CD4-positive, alpha-beta T cell treated with Interferon gamma for 1 hour (primary cell): ENCODE results near the gene ABHD3.
"Not testable (repeated sequence)": the region's sequence is repeated elsewhere in the genome, so short reads cannot be mapped to it uniquely, and the experiment has no call there.

ENCODE experiments used
- DNase-seq: peaks from one replicate; pipeline ENCODE4 v3.0.0-alpha.2; 2020

Gene ABHD3

DNA sequence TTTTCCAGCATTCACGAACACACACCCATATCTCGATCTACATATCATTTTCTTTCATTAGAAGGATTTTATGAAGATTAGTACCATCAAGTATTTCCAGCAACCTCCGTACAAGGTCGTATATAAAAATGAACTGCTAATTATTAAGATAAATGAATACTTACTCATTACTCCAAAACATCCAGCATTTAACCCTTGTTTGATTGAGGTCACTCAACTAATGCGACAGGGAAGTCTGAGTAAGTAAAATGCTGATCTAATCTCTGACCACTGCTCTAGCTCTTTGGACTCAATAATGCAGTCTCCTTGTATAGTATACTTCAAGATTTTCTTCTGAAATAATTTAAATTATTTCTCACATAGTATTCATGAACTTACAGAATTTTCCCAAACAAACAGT lies 2.0 kb downstream of the ABHD3 start:
- DNase-seq, result no peak

DNA sequence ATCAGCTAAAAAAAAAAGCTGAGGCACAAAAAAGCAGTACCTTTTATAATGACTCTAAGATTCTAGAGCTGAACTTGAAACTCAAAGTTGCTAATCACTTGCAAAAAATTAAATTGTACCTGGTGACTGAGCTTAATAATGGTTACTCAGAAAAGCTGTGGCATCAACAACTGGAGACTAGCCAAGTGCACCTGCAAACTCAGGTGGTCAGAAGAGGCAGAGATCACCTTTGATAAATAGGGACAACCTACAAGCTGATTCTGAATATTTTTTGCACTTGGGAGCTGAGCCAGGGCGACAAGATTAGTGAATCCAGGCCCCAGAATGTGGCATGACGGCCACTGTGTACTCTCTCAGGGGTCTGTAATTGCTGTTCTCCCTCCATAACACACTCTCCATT lies 3.0 kb downstream of the ABHD3 start:
- no peak for DNase-seq

DNA sequence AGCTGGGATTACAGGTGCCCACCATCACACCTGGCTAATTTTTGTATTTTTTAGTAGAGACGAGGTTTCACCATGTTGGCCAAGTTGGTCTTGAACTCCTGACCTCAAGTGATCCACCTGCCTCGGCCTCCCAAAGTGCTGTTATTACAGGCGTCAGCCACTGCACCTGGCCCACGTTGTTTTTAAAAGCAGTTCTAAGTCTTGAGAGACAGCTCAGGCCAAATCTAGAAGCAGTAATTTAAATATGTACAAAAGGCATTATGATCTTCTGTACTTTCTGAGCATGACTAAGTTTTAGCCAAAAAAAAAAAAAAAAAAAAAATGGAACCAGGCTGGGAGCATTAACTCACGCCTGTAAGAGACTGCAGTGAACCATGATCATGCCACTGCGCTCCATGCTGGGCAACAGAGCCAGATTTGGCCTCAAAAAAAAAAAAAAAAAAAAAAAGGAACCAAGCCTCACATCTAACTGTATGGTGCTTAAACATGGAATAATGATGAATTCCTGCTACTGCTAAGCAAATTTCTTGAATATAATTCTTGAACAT lies 4.0 kb downstream of the ABHD3 start:
- no peak for DNase-seq

GRCh38 chr18:21693322-21693721 lies 11.3 kb downstream of the ABHD3 start:
- no peak for DNase-seq

DNA sequence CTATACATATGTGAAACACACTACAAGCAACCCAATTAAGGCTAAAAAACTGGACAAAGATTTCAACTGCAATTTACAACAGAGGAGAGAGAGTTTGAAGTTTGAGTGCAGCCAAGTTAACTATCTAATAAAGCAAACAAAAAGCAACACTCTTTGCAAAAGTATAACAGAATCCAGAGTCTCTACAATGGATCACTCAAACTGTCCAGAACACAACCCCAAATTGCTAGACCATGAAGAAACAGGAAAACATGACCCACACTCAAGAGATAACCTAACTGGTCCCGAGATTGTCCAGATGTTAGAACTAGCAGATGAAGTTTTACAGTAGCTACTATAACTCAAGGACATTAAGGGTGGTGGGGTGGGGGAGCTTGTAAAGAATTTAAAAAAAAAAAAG lies 14.8 kb downstream of the ABHD3 start:
- no peak for DNase-seq

DNA sequence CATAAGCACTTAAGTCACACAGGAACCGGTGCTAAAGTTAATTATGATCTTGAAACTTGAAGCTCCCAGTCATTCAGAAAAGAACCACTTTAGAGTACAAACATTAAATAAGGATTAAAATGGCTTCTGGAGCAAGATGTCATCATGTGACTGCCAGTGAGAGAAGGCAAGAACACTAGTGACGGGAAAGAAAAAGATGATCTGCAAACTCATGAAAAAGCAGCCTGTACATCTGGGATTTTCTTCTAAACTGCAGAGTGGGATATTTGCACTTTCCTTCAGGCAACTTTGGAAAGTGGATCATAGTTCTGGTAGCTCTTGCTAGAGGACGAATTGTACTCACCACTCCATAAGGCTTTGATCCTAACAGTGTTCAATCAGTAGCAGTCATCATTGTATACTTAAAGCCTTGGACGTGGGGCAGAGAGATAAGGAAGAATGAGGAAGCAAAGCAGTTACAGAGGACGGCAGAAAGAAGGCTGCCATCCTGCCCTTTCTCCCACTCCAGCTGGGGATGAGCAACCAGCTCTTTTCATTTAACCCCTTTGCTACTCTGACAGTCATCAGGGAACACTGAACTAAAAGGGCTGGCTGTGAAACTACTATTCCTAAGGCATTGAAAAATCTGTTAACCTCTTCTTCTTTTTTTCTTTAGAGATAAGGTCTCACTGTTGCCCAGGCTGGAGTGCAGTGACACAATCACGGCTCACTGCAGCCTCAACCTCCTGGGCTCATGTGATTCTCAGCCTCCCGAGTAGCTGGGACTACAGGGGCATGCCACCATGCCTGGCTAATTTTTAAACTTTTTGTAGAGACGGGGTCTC lies 18.1 kb downstream of the ABHD3 start:
- no peak for DNase-seq

DNA sequence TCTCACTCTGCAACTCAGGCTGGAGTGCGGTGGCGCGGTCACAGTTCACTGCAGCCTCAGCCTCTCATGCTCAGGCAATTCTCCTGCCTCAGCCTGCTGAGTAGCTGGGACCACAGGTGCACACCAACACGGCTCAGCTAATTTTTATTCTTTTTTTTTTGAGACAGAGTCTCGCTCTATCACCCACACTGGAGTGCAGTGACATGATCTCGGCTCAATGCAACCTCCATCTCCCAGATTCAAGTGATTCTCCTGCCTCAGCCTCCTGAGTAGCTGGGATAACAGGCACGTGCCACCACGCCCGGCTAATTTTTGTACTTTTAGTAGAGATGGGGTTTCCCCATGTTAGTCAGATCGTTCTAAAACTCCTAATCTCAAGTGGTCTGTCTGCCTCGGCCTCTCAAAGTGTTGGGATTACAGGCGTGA lies 19.0 kb downstream of the ABHD3 start:
- DNase-seq, result not testable (repeated sequence)

- DNase-seq, result no peak
Measured at GRCh38 chr18:21684731-21685130, 19.8 kb downstream of the ABHD3 start.

DNA sequence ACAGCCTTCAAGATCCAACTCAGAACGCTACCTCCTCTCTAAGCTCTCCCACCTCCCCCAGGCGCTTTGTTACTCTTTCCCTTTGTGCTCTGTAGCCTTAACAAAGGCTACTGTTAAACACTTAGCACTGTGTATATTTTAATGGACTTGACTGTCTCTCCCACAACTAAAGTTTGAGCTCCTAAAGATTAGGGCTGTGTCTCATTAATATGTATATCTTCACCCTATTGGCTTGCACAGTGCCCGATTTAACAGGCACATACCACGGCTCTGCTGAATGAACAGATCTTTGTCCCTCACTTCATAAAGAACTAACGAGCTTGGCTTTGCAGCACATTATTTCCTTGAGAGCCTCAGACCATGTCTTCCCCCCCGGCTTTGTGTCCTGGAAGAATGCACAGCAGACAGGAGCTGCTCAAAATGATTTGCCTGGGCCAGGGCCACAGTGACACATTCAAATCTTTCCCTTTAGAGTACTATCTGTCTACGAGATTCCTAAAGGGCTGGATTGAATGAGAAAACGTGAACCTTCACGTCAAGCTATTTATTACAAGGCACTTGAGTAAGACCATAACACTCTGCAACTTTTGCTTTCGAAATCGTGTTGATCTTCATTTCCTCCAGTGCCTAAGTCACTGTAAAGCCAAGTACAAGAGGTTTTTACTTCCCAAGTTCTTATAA lies 22.1 kb downstream of the ABHD3 start:
- no peak for DNase-seq

GRCh38 chr18:21680161-21680560 lies 24.4 kb downstream of the ABHD3 start:
- DNase-seq, result no peak

DNA sequence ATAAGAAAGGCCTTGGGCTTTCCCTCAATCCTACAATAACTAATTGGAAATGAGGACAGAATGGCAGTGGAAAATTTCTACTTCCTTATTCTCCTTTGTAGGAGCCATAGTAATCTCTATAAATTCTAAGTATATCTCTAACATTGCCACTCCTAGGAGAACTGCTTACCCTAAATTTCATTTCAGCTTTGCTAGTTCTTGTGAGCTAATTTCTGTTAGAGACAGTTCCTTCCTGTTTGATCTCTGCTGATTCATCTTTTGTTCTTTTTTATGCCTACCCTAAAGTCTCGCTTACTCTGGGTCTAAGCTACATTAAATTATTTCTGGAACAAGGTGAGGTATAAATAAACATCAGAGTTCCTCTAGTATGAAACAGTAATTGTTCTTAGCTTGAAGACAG lies 25.7 kb downstream of the ABHD3 start:
- no peak for DNase-seq

GRCh38 chr18:21675354-21675753 lies 29.2 kb downstream of the ABHD3 start:
- not testable (repeated sequence) for DNase-seq

- DNase-seq, result no peak
Measured at GRCh38 chr18:21672521-21673267, 31.9 kb downstream of the ABHD3 start.

DNA sequence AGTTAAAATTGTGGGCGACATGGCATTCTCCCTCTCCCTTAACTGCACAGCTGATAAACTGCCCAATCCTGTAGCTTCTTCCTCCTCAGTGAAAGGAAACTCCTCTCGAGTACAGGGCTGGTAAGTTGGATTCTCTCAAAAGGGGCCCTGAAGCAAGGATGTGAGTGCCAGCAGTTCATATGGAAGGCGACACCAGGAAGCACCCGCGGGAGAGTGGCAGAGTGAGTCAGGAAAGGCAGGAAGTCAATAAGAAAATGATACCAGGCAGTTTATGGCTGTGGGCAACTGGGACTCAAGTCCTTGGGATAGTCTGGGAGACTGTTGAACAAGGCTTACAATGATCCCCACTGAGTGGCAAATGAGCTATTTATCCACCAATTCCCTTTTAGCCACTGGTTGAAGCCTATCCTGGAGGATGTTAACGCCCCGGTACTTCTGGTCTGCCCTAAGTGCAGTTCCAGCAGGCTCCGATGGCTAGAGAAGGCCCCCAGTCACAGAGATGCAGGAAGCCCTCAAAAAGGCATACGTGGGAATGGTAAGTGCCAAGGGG lies 34.8 kb downstream of the ABHD3 start:
- DNase-seq, result no peak

DNA sequence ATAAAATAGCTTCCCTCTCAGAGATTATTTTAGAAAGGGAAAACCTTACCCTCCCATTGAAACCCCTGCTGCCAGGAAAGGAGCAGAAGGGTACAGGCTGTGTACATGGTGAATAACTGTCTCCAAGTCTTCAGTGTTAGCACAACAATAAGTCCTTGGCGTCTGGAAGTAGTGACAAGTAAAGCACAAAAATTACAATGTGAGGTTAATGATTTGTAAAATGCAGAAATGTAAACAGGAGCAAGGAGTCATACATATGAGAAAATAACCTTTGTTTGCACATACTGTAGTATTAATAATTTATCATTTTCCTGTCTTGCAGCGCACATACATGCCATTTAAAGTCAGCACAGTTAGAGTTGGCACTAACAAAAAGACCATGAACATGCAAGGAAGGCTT lies 40.5 kb downstream of the ABHD3 start:
- no peak for DNase-seq

- DNase-seq, result no peak
Measured at GRCh38 chr18:21663578-21663977, 41.0 kb downstream of the ABHD3 start.

DNA sequence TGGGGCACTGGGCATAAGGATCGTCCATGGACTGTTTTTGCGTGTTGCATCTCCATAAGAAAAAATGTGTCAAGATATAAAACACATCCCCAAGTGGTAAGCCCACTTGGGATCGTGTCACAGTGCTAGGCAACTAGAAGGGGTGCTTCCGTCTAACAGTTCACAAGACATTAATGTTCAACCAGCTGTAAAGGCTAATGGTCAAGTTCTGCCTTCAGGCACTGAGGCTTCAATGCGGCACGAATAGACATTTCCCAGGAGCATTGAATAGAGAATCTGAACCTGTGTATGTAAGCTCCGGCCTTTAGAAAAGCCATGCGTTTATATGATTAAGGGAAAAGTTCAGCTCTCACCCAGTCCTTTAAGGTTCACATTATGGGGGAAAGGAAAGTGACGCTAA lies 42.0 kb downstream of the ABHD3 start:
- DNase-seq, result no peak

- DNase-seq, result no peak
Measured at GRCh38 chr18:21660078-21660477, 44.5 kb downstream of the ABHD3 start.

GRCh38 chr18:21656402-21656801 lies 48.2 kb downstream of the ABHD3 start:
- no peak for DNase-seq

- DNase-seq, result no peak
Measured at GRCh38 chr18:21653361-21653760, 51.2 kb downstream of the ABHD3 start.

DNA sequence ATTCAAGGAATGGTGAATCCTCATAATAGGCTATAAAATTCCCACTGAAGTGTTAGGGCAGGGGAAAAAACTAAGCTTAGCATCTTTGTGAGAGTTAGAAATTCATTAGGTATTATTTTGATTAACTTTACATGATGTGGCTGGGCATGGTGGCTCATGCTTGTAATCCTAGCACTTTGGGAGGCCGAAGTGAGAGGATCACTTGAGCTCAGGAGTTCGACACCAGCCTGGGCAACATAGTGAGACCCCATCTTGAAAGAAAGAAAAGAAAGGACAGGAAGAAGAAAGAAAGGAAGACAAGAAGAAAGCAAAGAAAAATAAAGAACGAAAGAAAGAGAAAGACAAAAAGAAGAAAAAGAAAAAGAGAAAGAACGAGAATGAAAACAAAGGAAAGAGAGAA lies 52.5 kb downstream of the ABHD3 start:
- no peak for DNase-seq

DNA sequence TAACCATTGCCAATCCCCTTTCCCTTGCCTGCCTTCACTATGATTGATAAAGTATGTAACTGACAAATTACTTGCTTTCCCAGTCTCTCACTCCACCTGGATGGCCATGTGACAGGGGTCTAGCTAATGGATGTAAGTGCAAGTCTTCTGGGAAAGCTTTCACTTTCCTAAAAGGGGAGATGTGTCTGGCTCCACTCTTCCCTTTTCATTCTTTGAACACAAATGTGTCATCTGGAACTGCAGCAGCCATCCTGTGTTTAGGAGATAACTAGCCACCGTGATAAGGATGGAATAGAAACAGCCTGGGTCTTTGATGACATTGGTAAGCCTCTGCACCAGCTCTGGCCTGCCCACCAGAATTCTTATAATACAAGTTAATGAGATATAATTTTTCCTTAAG lies 54.3 kb downstream of the ABHD3 start:
- no peak for DNase-seq

- DNase-seq, result not testable (repeated sequence)
Measured at GRCh38 chr18:21640375-21640774, 64.2 kb downstream of the ABHD3 start.
